Measurements from ENCODE around the gene POT1.

Gene POT1

DNA sequence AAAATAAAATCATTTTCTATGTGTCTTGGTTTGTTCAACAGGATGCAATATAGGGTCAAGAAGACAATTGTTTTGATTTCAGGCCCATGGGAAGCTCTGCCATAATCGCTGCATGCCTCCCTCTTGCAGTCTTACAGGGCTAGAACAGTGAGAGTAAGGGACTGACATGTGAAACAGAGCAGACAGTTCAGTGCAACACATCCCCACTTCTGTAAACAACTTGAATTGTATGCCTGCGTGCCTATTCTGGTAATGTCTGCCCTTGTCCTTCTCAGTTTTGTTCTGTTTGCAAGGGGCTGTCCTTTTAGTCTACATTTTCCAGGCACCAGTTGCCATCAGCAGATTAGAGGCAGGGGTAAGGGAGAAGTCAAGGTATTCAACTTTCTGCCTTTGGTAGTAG is 129.2 kb downstream of the POT1 start:
- DNase-seq = no peak

DNA sequence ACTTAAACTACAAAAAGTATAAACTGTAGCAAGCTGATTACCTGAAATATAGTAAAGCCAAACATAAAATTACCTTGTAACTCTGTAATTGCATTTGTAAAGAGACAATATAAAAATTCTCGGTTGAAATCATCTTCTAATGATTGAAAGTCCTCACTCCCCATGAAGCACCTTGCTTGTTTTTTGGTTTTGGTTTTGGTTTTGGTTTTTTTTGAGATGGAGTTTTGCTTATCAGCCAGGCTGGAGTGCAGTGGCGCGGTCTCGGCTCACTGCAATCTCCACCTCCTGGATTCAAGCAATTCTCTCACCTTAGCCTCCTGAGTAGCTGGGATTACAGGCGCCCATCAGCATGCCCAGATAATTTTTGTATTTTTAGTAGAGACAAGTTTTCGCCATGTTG is 130.2 kb downstream of the POT1 start:
- no peak for DNase-seq

DNA sequence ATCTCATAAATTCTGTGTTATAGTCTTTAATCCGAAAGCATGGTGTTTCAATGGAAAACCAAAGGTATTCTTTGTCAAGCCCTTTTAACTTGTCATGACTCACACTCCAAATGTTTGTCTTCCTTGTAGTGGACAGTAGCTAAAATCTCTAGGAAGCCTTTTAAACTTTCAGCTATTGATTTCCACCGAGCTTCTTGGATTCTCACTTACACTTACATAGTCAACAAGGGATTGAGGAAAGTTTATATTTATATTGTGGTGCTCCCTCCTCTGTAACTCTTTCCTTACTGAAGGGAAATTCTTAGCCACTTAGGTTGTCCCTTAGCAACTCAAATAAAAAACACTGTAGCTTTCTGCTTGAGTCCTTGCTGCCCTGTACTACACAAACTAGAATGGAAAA is 132.9 kb downstream of the POT1 start:
- no peak for DNase-seq

DNA sequence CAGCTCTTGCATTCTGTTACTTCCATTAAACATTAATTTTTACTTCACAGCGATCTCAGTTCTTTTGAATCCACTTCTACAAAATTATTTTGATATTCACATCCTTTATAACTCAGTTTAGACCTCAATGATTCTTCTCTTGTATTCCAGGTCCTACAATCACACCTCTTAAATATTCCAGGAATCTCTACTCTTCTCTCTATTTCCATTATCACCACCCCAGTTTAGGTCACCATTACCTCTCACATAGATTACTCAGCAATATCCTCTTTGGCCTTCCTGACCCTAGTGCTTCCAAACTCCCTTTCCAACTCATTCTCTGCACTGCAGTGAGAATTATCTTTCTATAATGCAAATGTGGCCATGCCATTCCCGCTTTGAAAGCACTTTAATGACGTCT is 136.9 kb downstream of the POT1 start:
- DNase-seq = no peak

DNA sequence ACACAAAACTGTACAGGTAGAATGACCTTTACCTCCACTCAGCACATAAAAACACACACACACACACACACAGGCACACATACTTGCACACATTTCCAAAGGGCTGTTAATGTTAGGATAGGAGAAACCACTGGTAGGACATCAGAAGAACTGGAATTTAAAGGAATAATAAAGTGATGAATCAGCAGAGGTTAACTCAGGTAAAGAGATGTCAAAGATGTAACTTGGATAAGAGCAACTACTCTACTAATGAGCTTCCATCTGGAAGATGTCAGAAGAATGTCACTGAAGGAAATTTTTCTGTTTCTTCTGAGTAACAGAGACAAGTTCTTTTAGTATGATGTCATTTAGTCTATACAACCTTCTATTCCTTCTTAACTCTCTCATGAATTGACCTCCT is 137.6 kb downstream of the POT1 start:
- DNase-seq = no peak

DNA sequence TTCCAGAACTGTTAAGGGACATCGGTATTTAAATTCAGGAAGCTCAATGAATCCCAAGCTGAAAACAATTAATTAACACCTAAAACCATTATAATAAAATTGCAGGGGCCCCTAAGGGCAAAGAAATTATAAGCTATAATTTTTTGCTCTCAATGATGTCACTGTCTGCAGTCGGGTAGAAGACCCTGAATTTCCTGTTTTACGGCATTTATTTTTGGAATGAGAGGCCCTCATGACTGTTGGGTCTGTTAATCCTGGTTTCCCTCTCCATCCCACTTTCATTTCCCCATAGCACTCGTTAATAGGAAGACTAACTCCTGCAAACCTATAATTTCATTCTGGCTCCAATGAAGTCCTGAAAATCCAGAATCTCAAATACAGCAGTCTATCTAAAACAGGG is 138.2 kb downstream of the POT1 start:
- DNase-seq = no peak

DNA sequence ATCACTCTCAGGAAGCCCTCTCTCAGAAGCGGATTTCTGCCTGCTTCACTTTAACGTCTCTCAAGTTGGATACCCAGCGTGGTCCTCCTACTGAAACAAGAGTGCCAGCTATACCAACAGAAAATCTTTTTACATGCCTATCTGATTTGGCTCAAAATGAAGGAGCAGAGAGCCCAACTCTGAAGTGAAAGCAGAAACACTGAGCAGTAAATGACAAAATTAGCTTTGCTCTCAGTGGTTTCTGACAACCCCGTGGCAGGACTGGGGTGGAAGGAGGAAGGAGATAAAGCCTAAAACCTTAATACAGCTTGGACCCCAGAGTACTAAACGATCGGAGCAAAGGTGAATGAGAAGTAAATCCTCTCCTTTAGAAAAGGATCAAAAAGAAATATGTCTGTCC is 139.0 kb downstream of the POT1 start:
- no peak for DNase-seq

DNA sequence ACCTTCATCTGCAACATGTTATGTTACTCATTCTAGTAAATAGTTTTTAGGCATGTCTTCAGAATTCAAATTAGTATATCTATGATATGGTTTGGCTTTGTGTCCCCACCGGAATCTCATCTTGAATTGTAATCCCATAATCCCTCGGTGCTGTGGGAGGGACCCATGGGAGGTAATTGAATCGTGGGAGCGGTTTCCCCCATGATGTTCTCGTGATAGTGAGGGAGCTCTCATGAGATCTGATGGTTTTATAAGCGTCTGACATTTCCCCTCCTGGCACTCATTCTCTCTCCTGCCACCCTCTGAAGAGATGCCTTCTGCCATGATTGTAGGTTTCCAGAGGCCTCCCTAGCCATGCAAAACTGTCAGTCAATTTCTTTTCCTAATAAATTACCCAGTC is 143.6 kb downstream of the POT1 start:
- DNase-seq = no peak

DNA sequence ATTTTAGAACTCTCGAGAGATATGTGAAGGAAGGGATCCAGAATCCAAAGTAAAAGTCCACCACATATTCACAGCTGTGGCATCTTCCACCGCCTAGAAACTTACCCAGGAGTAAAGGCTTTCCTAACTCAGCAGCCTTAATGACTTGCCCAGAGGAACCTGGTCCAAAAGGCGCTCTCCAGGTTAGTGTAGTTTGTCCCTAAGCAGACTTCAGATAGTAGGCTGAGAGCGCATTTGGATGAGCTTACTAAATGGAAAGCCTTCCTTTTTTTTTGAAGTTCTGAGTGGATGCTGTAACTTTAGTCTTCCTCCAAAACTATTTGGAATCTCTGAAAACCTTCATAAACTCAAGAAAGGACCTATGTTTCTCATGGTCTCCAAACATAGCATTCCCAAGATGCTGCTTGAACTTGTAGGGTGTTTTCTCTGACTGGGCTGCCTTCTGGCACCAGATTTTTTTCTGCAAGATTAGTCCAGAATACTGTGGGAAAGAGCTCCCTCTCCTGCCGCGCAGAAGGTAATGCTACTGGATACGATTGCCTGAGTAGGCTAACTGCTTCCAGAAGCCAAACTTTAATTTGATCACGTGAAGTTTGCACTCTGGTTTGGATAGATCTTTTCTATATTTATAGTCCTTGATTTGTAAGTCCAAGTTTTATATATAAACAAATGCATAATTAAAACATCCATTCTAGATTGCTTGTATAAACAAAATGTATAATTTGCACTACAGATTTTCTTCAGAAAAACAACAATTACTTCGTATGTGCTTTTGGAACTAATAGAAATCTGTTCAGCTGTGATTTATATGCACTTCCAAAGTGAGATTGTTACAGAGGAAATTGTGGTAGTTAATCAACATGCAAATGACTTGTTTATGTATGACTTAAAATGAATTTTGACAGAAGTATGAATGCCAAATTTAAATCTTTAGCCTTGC is 144.5 kb downstream of the POT1 start:
- no peak for DNase-seq

DNA sequence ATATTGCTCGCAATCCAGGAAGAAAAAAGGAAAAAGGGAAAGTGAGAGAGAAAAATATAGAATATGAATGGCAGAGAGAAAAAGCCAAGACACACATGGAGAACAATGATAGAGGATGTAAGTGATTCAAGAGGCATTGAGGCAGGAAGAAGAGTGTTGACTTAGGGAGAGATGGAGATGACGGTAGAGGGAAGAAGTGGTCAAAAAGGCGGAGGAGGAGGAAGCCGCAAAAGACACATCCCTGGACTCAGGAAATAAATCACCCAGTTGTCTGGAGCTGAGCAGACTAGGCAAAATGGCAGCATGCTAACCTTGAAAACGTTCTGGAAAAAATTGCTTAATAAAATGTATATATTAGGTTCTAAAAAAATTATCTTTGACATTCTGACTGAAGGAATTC is 146.4 kb downstream of the POT1 start:
- DNase-seq = no peak

DNA sequence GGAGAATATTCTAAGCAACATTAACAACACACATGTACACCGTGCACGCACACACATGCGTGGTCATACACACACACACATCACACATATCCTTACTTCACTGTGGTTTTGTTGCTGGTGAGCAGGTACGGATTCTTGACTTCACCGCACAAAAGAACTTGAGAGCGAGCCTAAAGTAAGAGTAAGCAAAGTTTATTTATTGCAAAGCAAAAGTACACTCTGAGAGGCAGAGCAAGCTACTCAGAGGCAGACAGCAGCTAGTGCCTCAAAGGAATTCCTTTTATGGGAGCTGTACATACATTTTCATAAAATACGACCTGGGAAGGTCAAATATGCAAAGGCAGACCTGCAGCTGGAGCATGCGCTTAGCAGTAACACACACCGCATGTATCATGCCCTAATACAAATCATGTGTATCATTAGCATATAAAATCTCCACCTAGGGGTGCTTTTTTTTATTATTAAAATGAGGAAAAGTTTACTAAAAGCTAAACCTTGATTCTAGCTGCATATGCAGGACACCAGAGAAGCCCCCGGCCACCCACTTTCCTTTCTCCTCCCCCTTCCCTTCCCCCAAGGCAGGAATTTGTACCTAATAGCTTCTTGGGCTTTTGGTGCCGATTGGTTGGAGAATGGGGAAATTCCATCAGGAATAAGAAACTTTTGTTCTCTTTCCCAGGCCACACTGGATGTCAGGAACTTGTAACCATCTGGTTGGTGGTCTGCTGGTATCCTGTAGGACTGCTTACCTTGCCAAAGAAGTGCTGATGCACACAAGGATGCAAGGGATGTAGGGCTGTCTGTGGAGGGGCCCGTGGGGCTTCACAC is 147.5 kb downstream of the POT1 start:
- no peak for DNase-seq

DNA sequence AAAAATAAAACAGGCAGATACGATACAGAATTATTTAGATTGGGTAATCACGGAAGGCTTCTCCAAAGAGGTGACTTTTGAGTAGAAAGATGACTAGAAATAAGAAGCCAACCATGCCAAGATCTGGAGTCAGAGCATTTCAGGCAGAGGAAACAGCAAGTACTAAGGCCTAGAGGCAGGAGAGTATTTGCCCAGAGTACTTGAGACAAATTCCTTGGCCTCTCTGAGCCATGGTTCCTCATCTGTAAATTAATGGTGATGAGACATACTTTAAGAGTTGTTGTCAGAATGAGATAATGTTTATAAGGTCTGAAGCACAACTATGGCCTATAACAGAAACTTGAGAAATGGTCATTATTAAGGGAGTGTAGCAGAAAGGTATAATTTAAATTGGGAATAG is 148.2 kb downstream of the POT1 start:
- DNase-seq = no peak

DNA sequence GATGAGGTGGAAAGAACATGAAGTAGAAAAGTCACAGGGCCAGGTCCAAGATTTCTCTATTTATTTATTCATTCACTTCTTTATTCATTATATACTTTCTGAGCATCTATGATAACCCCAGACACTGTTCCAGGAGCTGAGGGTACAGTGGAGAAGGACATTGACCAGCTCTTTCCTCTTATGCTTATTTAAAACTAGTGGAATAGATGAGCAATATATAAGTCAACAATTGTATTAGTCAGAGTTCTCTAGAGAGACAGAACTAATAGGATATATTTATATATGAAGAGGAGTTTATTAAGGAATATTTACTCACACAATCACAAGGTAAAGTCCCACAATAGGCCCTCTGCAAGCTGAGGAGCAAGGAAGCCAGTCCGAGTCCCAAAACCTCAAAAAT is 149.0 kb downstream of the POT1 start:
- DNase-seq = no peak

DNA sequence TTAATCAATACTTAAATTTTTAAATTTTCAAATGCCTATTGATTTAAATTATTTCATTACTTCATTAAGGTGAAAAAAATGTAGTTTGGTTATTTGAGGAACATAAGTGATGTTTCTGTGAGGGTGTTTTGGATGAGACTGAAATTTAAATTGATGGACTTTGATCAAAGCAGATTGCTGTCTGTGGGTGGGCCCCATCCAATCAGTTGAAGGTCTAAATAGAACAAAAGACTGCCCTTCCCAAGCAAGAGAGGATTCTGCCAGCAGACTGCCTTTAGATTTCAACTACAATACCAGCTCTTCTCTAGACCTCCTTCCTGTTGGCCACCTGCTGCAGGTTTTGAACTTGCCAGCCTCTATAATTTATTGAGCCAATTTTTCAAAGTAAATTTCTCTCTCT is 149.6 kb downstream of the POT1 start:
- no peak for DNase-seq

DNA sequence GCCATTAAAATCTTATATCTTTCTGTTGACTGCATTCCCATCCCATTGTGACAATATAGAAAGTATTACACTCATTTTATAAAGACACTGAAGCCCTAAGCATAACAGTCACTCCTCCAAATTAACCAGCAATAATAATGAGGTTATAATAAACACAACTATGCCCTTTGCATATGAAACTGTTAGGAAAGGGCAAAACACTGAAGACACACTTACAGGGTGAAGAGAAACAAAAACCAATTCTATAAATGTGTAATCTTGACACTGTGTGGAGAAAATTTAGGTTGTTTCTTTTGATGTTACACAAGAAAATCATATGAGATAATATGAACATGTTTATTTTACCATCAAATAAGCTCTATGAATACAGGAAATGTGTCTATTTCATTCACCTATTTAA is 150.0 kb downstream of the POT1 start:
- no peak for DNase-seq

DNA sequence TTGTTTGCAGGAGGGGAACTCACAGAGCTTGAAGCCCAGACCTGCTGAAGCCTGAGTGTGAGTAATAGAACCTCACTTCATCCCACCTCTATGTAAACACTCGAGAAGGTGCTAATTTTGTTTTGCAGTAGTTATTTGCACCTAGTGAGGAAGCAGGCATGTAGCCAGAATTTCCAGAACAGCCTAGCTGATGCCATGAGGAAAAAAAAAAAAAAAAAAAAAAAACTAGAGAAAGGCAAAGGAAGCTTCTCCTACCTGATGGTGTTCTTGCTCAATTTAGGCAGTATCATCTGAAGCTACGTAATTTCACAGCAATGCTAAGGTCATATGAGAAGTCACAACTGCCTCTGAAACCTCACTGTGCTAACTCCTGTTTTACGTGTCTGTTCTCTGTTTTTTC is 150.4 kb downstream of the POT1 start:
- no peak for DNase-seq

DNA sequence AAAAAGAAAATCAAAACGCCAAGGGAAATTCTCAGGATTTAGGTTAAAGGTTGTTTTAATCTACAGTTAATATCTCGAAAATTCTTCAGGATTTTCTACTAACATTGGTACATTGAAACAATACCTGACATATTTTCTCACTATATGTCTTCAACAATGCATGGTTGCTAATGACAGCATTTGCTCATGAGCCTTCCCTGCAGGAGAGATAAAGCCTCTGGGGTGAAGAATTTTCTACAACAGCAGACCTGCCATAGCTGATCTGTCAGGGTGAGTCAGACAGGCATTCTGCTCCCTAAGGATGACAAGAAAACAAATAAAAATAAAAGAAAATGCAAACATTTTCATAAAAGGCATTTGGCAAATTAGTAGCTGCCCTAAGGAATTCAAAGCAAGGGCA is 152.4 kb downstream of the POT1 start:
- DNase-seq = no peak

DNA sequence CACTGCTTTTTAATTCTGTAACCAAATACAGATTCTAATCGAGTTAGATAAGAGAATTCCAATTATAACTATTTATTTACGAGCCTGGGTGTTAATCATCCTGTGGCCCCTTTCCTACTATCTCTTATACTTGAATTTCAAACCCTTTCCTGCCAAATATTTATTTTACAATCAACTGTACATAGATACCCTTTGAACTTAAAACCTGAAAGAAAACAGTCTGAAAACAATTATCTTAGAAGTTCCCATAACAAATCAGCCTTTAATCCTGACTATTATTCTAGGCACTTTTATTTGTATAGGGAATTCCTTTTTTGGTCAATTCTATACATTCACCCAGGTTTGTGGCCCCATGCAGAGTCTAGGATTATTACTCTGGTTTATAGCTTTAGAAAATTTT is 153.5 kb downstream of the POT1 start:
- no peak for DNase-seq

DNA sequence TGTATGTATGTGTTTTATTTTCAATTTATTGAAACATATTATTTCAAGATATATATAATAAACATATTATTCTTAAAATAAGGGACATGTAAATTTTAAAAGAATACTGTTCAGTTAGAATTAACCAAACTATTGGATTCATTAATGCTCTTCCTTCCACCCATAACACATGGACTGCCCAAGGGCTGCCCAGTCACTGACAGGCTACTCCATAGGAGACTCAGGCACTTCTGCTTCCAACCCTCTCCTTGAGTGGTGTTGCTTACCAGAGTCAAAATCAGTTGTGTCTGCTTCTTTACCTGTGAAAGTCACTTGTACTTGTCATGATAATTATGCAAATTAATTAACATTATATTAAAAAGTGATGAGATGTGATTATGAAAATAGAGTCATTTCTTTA is 154.2 kb downstream of the POT1 start:
- no peak for DNase-seq

DNA sequence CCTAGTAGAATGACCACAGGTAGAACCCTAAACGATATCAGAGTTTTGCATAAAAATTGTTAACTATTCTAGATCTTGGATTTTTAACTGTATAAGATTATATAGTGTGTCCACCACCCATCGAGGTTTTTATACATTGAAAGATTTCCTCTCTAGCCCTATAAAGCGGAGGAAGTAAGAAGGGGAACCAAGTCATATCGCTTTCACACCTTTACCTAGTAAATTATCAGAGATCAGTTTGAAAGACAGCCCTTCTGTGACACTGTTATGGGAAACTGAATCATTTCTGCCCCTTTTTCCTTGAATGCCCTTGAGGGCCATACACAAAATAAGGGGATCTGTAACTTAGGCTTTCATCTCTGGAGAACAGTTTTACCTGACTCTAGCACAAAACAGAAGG is 155.7 kb downstream of the POT1 start:
- DNase-seq = no peak

DNA sequence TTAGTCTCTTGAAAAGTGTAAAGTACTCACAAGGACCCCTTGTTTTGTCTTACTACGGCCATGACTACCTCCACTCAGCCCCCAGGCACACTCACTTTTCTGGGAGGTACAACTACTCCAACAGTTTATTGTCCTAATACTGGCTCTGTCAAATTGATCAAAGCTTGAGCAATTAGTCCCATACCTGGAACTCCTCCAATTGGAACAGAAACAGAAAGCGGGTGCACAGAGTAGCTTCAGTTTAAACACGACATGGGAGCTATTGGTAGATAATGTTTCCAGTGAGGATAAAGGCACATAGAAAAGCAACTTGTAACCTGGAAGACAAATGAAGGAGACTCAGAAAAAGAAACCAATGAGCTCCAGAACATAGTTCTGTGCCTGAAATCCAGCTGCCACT is 156.3 kb downstream of the POT1 start:
- DNase-seq = no peak
